ENCODE measurements around the gene GGA3.
A peak's percentile ranks its signal among the peaks of the same experiment; 100 is the strongest.

Gene GGA3

DNA sequence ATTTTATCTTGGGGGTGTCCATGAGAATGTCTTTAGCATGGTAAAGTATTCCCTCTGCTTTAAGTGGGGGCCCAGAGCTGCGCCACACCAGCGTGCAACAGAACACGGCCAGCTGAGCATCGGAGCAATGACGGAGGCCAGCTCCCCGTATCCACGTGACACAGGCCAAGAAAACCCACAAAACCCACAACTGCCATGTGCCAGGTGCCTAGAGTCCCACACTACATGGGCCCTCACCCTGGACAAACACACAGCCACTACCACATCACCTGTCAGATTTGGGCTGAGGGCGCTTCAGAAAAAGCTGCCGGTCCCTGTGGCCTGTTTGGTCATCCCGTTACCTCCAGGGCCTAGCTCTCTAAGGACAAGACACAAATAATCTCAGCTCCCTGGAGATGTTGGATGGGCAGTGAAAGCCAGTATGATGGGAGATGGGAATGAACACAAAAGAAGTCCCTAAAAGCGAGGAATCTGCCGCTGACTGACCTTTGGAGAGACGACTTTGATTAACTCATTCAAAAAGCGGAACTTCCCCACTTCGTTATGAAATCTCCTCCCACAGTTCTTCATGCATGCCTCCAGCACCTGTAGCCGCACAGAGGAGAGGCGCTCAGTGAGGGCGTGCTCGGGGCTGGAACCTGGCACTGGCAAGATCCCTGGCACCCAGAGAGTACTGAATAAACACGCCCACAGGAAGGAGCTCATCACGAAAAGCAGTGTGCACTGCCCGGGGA lies 17.1 kb downstream of the GGA3 start:
- no peak for DNase-seq

DNA sequence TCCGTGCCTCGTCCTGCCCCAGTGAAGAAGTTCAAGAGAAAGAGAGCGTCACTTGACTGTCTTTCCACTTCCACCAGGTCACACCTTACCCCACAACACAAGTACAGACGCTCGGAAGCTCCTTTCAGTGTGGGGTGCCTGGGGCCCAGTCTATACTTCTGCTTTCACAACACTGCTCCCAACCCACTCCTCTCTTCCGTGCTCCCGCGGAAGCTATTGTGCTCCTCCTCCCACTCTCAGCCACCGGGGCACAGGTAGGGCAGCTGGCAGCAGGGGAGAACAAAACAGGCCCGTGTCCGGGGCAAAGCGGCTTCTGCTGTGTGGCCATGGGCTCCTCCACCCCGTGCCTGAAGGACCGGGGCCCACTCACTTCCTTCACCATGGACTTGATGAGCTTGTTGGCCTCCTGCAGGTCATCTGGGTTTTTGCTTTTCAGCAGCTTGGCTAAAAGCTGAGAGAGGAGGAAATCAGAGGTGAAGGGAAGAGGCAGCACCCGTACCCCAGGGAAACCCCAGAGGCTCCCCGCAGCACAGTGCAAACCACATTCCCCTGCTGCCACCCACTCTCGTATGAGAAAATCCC lies 18.9 kb downstream of the GGA3 start:
- DNase-seq = peak; percentile 22 to 41

DNA sequence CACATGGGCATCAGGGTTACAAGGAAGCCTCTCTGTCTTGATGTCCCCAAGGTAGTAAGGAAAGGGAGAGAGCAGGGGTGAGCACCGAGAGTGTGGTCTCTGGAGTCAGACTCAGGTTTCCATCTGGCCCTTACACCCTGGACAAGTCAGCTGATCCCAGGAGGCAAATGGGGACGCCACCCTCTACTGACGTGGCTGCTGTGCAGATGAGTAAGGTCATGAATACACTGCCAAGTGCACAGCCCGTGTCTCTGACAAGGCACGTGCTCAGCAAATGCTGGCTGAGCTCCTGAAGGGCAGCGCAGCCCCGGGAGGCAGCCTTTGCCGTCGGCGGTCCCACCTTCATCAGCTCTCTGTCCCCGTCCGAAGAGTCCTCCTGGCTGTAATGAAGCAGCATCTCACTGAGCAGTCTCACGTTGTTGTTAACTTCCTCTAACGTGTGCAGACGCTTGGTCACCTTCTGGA lies 19.4 kb downstream of the GGA3 start:
- DNase-seq = peak in 1 of 2 experiments; percentile 24

DNA sequence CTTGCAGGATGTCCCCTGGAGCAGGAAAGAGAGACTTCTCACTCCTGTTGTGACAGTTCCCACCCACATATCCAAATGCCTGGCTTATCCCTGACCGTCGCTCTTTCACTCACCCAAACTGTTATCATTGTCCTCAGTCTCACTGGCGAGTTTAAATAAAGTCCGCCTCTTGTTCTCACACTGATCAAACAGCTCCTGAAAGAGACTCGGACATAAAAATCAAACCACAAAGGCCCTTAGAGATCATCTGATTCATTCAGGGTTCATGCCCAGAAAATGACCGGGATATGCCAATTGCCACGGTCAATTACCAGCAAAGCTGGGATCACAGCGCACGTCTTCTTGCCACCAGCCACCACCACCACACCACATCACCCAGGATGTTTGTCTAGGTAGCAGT lies 19.9 kb downstream of the GGA3 start:
- no peak for DNase-seq

DNA sequence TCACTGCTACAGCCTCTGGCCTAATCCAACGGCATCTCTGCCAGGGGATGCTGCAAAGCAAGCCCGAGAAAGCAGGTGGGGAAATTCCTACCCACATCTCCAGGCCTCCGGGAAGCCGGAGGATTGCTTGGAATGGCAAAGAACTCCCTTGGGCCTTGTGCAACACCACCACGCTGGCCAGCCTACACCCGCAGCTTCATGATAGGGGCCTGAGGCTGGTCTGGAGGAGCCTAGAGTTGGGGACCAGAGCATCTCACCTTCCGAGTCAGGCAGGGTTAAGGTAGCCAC lies 20.3 kb downstream of the GGA3 start:
- no peak for DNase-seq

DNA sequence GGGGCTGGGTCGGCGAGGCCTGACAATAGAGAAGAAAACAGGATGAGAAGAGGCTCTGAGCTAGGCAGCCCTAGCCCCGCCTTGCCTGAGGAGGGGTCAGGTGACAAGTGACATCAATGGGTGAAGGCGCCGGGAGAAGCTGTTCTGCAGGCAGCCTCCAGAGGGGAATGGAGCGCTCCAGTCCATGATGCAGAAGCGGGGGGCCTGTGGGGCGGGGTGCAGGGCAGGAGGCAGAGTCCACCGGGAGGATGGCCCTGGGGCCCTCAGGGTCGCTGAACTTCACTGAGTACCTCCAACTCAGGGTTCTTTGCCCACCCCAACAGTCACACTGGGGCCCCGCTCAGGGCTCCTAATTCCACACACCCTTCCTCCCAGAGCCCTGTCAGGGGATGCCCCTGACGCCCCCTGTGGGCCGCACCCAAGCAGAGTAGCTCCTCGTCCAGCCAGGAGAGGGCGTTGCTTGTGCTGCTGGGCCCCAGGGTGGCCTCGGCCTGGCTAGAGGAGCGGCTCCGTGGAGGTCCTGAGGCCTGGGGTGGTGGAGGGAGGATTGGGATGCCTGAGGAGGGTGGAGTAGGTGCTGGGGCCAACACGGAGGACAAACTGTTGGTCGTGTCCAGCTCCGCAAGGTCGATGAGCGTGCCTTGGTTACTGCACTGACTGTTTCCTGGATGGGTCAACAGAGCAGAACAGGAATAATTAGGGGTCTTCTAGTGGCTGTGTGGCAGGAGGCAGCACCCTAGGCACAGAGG lies 20.8 kb downstream of the GGA3 start:
- DNase-seq = peak; percentile 31 to 40

DNA sequence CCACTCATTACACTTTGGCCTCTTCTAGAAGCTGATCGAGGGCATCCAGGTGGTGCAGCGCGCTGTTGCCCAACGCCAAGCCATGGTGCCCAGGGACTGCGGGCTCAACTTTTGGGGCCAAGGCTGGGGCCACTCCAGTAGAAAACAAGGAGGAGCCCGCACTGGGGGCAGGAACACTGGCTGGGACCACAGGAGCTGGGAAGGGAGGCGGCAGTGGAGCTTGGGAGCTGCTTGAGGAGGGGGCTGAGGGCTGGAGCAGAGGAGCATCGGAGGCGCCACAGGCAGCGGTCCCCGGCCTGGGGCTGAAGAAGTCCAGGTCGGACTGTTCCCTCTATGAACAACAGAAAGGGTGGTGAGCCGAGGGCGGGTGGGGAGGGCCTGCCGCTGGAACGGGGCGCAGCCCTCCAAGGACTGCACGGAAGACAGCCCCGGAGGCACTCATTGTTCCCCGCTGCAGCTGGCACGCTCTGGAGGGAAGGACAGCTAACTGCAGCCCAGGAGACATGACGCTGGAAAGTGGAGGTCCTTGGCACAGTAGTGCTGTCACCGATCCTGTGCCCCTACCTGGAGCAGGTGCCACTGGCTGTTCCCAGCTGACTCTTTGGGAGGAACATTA lies 21.5 kb downstream of the GGA3 start:
- DNase-seq = no peak

DNA sequence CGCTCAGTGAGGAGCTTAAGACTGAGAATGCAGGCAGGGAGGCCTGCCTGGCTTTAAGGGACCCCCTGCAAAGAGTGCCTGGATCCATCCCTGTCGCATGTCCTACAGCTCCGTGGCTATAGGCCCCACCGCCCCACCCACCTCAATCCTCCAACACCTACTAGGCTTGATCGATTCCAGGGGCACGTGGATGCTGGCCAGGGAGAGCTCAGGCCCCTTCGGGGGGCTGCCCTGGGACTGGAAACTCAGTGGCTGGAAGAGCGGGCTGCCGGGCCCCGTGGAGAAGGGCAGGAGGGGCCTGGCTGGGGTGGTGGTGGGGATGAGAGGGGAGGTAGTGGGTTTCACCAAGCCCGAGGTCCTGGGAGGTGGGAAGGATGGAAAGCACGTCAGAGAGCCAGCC lies 22.2 kb downstream of the GGA3 start:
- DNase-seq = no peak

DNA sequence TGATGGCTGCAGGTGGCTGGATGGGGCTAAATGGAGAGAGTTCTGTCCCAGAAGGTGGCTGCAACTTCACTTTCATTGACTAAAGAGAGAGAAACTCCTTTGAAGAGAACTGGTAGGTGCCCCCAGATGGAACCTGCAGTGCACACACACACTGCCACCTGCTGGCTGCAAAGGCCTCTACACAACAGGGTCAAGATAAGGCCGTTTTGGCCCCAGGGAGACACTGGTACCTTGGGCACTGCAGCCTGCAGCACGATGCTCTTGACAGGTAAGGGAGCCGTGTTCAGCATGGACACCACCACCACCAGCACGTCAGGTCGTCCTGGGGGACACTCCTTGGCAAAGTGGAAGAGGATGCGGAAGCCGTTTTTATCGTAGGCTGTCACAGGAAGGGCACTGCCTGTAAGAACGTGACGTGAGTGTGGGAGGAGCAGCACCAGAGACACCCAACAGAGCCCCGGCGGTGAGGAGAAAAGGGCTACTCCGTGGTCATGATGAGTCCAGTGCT lies 22.7 kb downstream of the GGA3 start:
- peak; percentile 51 to 56 for DNase-seq

DNA sequence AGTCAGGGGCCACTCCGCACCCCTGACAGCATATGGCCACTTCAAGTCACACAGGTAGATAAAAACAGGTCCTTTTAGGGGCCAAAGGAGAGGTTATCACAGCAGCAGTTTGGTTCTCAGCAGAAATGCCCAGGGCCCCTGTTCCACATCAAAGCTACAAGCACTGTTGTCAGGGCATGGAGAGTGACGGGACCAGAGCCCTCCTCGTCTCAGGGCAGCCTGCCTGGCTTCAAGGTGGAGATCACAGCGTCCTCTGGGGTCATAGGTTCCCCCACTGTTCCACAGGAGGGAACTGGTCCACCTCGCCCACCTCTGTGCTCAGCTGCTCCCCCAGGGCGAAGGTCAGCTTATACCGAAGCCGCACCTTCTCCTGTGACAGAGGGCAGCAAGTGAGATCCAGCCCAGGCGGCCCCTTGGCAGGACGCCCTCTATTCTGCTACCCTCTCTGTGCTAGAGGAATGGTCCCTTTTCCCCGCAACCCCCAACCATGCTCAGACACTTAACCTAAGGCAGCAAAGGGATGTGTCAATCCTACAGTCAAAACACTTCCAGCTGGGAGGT lies 23.3 kb downstream of the GGA3 start:
- no peak for DNase-seq

DNA sequence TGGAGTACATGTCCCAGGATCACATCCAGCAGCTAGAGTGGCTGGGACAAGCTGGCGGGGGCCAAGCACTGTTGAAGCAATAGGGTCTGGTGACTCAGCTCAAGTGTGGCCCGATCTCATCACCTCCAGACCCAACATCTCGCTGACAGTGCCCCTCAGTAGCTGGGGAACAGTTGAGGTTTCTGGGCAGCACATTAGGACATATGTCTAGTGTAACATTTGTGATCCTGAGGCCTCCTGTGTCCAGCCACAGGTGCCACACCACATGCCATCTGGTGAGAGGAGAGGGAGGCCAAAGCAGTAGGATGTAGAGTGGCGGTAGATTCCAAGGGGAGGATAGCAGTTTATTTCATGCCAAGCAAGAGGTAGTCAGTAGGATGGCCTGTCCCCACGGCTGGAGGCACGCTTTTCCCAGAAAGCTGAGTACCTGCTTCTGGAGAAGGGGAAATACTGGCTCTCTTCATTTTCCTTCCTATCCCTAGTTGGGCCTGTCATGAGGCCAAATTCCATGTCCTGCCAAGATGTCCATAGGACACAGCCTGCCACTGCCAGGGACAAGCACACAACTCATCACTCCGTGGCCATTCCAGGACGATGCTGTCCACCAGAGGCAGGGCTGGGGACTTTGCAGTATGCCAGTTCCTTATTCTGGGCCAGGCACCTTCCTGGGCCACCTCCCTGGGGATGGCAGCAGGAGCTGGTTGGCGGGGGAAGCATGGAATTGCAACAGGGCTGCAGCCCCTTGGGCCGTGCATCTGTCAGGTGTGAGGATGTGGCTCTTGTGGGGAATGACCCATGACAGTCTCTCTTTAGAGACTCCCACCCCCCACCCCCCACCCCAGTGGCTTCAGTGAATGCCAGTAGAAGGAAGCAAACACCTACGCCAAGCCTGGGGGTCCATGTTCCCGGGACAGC lies 24.0 kb downstream of the GGA3 start:
- DNase-seq = no peak

DNA sequence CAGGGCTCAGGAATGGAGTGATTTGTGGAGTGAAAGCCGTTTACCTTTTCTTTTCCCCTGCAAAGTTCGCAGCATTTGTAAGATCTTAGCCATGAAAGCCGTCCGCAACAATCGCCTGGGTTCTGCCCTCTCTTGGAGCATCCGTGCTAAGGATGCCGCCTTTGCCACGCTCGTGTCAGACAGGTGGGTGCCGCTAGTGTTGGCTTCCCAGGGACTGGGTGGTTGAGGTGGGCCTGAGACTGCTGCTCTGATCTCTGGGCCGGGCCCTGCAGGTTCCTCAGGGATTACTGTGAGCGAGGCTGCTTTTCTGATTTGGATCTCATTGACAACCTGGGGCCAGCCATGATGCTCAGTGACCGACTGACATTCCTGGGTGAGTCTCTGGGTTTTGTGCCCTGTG lies 28.6 kb downstream of the GGA3 start:
- no peak for DNase-seq

DNA sequence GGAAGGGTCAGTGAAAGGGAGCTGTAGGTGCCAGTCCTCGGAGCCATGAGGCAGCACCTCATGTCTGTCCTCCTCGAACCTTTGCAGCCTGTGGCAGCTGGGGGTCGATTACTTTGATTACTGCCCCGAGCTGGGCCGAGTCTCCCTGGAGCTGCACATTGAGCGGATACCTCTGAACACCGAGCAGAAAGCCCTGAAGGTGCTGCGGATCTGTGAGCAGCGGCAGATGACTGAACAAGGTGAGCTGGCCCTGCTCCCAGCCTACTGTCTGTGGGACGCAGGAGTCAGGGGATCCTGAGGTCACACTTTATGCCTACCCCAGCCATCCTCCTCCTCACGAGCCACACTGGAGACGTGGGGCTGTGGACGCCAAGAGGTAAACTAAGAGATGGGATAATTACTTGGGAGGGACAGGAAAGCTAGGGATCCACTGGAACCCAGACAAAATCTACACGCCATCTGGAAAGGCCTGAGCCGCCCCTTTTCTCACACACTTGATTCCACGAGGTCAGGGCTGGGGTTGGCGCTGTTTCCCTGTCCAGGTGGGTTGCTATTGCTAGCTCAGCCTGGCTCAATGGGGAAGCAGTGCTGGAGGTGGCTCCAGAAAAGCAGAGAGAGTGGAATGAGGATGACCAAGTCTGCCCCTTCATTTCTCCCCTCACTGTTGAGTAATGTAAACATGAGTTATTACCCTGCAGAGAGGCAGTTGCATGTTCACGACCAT lies 29.5 kb downstream of the GGA3 start:
- no peak for DNase-seq

DNA sequence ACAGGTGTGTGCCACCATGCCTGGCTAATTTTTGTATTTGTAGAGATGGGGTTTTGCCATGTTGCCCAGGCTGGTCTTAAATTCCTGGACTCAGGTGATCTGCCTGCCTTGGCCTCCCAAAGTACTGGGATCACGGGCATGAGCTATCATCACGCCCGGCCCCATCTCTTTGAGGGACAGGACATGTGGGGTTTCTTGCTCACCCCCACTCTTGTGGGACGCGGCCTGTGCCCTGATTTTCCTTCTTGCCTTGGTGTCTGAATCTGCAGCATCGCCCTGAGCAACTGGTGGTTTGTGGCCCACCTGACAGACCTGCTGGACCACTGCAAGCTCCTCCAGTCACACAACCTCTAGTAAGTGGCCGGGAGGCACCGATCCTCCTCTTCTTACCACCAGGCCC lies 30.3 kb downstream of the GGA3 start:
- DNase-seq = no peak

DNA sequence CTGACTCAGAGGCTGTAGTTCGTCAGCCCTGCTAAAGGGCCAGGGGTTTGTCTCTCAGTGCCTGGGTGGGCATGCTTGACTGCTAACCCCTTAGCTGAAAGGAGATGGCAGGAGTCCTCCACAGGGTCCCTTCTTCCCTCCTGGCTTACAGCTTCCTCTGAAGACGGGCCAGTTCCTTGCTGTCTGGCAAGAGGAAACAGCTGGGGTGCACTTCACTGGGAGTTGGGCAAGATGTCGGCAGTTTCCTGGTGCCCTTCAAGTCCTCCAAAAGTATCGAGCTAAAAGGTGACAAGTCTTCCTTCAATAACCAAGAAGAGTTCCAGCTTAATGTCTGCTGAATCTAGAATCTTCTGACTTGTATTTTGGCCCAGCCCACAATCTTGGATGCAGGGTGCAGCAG lies 32.6 kb downstream of the GGA3 start:
- no peak for DNase-seq

DNA sequence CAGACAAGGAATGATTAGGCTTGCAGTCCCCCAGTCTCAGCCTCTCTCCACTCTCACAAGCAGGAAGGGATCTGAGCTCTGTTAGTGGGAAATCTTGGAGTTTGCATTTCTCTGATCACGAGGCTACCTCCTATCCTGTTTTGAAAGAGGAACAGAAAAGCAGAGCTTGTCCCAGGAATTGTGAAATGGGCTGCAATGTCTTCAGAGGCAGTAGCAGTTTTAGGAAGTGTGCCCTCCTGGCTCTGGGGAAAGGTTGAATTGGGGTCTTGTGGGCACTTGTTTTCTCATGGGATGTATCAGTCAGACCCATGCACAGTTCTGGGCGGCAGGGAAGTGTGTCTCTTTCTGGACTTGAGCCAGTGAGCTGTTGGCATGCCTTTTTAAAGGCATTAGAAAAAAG lies 33.1 kb downstream of the GGA3 start:
- no peak for DNase-seq

DNA sequence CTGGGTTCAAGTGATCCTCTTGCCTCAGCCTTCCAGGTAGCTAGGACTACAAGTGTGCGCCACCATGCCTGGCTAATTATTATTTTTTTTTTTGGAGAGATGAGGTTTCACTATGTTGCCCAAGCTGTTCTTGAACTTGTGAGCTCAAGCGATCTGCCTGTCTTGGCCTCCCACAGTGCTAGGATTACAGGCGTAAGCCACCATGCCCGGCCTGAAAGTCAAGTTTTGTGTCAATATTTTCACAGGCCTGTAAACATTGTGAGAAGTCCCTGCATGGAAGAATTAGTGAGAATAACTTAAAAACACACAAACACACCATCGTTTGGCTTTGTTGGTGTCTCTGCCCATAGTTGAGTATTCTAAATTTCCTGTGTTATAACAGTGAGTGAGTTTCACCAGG lies 33.7 kb downstream of the GGA3 start:
- no peak for DNase-seq

DNA sequence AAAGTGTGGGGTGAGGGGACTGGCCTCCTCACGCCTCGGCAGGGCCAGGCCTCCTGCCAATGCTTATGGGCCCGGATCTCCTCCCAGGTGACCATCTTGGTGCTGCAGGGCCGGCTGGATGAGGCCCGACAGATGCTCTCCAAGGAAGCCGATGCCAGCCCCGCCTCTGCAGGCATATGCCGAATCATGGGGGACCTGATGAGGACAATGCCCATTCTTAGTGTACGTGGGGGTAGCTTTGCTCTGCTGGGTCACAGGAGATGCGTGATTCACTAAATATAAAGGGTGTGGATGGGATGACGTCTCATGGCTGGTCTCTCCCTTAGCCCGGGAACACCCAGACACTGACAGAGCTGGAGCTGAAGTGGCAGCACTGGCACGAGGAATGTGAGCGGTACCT lies 36.4 kb downstream of the GGA3 start:
- no peak for DNase-seq

DNA sequence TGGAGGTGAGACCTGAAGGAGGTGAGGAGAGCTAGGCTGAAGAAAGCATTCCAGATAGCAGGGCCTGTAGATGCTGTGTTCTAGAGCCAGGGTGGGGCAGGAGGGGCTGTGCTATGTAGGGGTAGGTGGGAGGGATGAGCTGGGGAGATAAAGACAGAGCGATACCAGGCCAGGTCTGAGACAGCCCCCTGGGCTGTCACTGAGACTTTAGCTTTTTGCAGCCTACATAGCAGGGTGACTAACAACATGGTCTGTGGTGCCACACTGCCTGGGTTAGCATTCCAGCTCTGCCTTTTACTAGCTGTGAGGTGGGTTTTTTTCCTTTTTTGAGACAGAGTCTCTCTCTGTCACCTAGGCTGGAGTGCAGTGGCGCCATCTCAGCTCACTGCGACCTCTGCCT lies 41.6 kb downstream of the GGA3 start:
- DNase-seq = no peak

DNA sequence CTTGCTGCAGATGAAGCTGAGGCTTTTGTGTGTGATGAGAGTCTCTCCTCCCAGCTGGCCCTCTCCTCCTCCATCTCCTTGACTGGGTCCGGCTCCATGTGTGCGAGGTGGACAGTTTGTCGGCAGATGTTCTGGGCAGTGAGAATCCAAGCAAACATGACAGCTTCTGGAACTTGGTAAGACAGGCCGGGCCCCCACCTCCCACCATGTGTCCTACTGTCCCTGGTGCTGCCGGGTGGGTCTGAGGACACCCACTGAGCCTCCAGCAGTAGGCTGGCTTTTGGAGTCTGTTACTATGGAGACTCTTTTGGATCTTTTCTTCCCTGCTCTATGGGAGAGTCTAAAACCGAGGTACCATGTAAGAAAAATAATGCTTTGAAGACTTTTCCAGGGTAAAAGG lies 43.3 kb downstream of the GGA3 start:
- no peak for DNase-seq

DNA sequence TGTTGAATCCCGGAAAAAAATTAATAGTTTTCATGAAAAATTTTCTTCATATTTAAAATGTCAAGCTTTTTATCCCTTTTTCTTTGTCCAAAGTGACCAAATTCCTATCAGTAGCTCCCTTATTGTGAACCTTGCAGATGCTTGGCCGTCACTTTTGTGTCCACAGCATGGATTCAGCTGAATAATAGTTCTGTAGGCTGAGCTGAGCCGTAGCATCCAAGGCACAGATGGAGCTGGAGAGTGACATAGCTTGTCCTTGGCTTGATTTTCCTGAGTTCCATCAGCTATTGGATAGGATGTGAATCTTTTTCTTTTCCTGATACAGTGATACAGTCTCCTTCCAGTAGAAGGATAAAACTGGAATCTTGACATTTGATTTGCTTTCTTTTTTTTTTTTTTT lies 52.3 kb downstream of the GGA3 start:
- no peak for DNase-seq

DNA sequence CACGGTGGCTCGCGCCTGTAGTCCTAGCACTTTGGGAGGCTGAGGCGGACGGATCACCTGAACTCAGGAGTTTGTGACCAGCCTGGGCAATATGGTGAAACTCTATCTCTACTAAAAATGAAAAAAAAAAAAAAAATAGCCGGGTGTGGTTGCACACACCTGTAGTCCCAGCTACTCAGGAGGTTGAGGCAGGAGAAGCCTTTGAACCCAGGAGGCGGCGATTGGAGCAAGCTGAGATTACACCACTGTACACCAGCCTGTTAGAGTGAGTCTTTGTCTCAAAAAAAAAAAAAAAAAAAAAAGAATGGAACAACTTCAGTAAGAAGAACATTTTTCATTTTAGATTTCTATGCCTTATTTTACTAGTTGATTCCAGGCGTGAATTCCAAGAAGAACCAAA lies 53.2 kb downstream of the GGA3 start:
- no peak for DNase-seq
